Measurements from ENCODE around the gene FAM83F.
A peak's percentile ranks its signal among the peaks of the same experiment; 100 is the strongest.

Gene FAM83F

GRCh38 chr22:40054486-40054885, 59.7 kb downstream of the FAM83F start:
- H3K4me3 ChIP-seq (ENCODE audit: low read depth in 1 of 2, low read length in 1 of 2) = no peak overlapping the region
- no peaks in the 10 kb centered on the region for H3K27me3 ChIP-seq
- H3K36me3 ChIP-seq = no peaks in the 10 kb centered on the region
- TF ChIP-seq CTCF (IDR thresholded peaks at IDR 0.05) = no peak
- H3K9me3 ChIP-seq = no peaks in the 10 kb centered on the region
- H3K27ac ChIP-seq = no peak overlapping the region
- peaks cover 52 to 58% of the 10 kb centered on the region in 2 experiments for H3K4me1 ChIP-seq (ENCODE audit: control insufficient read depth in 1 of 2, insufficient read depth in 1 of 2, low read depth in 1 of 2, low read length in 1 of 2)

GRCh38 chr22:40055143-40055883, 60.6 kb downstream of the FAM83F start:
- TF ChIP-seq CTCF (IDR thresholded peaks at IDR 0.05) = no peak
- no peaks in the 10 kb centered on the region for H3K27me3 ChIP-seq
- no peaks in the 10 kb centered on the region for H3K36me3 ChIP-seq
- no peak overlapping the region for H3K4me3 ChIP-seq (ENCODE audit: low read depth in 1 of 2, low read length in 1 of 2)
- peak overlapping the region; percentile 60 for H3K27ac ChIP-seq
- H3K4me1 ChIP-seq (ENCODE audit: control insufficient read depth in 1 of 2, insufficient read depth in 1 of 2, low read depth in 1 of 2, low read length in 1 of 2) = peaks cover 44 to 50% of the 10 kb centered on the region in 2 experiments
- no peaks in the 10 kb centered on the region for H3K9me3 ChIP-seq

- Histone ChIP-seq H3K4me3 (ENCODE audit: low read depth in 1 of 2, low read length in 1 of 2) (no peak overlapping the region), H3K27me3 (no peaks in the 10 kb centered on the region), H3K9me3 (no peaks in the 10 kb centered on the region), H3K27ac (no peak overlapping the region), H3K4me1 (ENCODE audit: control insufficient read depth in 1 of 2, insufficient read depth in 1 of 2, low read depth in 1 of 2, low read length in 1 of 2) (peaks cover 36 to 41% of the 10 kb centered on the region in 2 experiments), H3K36me3 (no peaks in the 10 kb centered on the region)
- no peak for TF ChIP-seq CTCF (IDR thresholded peaks at IDR 0.05)
These were observed 61.4 kb downstream of the FAM83F start for GRCh38 chr22:40056154-40056553.

GRCh38 chr22:40056559-40056958, 61.8 kb downstream of the FAM83F start:
- H3K9me3 ChIP-seq = no peaks in the 10 kb centered on the region
- no peak for TF ChIP-seq CTCF (IDR thresholded peaks at IDR 0.05)
- no peak overlapping the region for H3K27ac ChIP-seq
- H3K27me3 ChIP-seq = no peaks in the 10 kb centered on the region
- H3K4me3 ChIP-seq (ENCODE audit: low read depth in 1 of 2, low read length in 1 of 2) = no peak overlapping the region
- no peaks in the 10 kb centered on the region for H3K36me3 ChIP-seq
- H3K4me1 ChIP-seq (ENCODE audit: control insufficient read depth in 1 of 2, insufficient read depth in 1 of 2, low read depth in 1 of 2, low read length in 1 of 2) = peaks cover 32 to 37% of the 10 kb centered on the region in 2 experiments

GRCh38 chr22:40057652-40058051, 62.9 kb downstream of the FAM83F start:
- H3K9me3 ChIP-seq = no peaks in the 10 kb centered on the region
- no peaks in the 10 kb centered on the region for H3K27me3 ChIP-seq
- no peak for TF ChIP-seq CTCF (IDR thresholded peaks at IDR 0.05)
- H3K4me1 ChIP-seq (ENCODE audit: control insufficient read depth in 1 of 2, insufficient read depth in 1 of 2, low read depth in 1 of 2, low read length in 1 of 2) = peaks cover 31 to 32% of the 10 kb centered on the region in 2 experiments
- no peaks in the 10 kb centered on the region for H3K36me3 ChIP-seq
- H3K4me3 ChIP-seq (ENCODE audit: low read depth in 1 of 2, low read length in 1 of 2) = no peak overlapping the region
- no peak overlapping the region for H3K27ac ChIP-seq
